Hair follicle dermal papilla cell (primary cell): ENCODE data around the gene CEACAM4. TPM values are rescaled to one million over a fixed set of nuclear protein-coding genes. Genes with fewer than 3 reads are reported as not detected.

Experiments used
- small RNA-seq: library from RNA; depleted of rRNA; stranded (forward); fragments of <200 nt; gene quantifications from one replicate; pipeline ENCODE3, GENCODE V24; 2012
- total RNA-seq: library from RNA; depleted of rRNA; stranded (reverse); fragments of >200 nt; gene quantifications from 2 replicates; pipeline ENCODE4 v1.2.3, GENCODE V29; 2012

CEACAM4 gene
- not detected in 2 replicates for total RNA-seq

DNA sequence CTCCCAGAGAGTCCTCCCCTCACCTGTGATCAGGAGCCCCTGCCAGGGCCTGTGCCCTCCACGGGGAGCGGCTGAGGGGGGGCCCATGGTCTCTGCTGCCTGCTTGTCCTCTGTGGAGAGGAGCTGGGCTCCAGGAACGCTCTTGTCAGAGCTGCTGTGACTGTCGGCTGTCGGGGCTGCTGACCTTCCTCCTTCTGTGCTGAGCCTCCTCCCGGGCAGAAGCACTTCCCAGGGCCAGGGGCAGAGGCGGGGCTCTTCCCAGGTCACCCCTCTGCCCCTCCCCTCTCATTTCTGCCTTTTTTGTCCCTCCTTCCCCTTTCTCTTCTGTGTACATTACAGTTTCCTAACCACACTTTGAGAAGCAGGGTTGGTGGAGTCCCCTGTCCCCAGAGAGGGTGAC, at the start of gene CEACAM4:
Gene CEACAM4, minus strand, starts transcription at position 198 of the 400 bp plus-strand sequence. Its CDS starts 111 bp downstream, at position 87.

GRCh38 chr19:41575998-41576397, 50.9 kb downstream of the CEACAM4 start, which contains the start of gene CEACAM21:
Gene CEACAM21, plus strand, starts transcription at chr19:41576166. Its CDS starts 109 bp downstream, at chr19:41576275.

Small RNA genes lying within 50 kb of the gene (small RNA-seq; reads per million reads assigned to genes)
- not detected for gene AC243960.4

Other genes starting within 250 kb of the CEACAM4 start
- 6.8 and 7.4 TPM in 2 replicates for gene EXOSC5, start 229.7 kb downstream of the CEACAM4 start, total RNA-seq
- gene BCKDHA, start 229.3 kb downstream of the CEACAM4 start, total RNA-seq = 24.5 and 26.4 TPM in 2 replicates
- gene B3GNT8, start 199.7 kb downstream of the CEACAM4 start, total RNA-seq = 5.8 TPM in 2 replicates
- 35.3 and 36.3 TPM in 2 replicates for gene DMAC2, start 187.2 kb downstream of the CEACAM4 start, total RNA-seq
- gene ERICH4, start 183.9 kb downstream of the CEACAM4 start, total RNA-seq = not detected in 2 replicates
- not detected in 2 replicates for gene CEACAM21, start 50.9 kb downstream of the CEACAM4 start, total RNA-seq
- not detected in 2 replicates for gene CEACAM7, start 61.2 kb upstream of the CEACAM4 start, total RNA-seq
- gene CEACAM5, start 81.6 kb upstream of the CEACAM4 start, total RNA-seq = not detected in 2 replicates
- not detected in 2 replicates for gene CEACAM6, start 128.5 kb upstream of the CEACAM4 start, total RNA-seq
- gene CEACAM3, start 169.5 kb upstream of the CEACAM4 start, total RNA-seq = not detected in 2 replicates
- not detected in 2 replicates for gene LYPD4, start 217.6 kb upstream of the CEACAM4 start, total RNA-seq
- not detected in 2 replicates for gene DMRTC2, start 218.0 kb upstream of the CEACAM4 start, total RNA-seq
- 446 and 467 TPM in 2 replicates for gene RPS19, start 233.2 kb upstream of the CEACAM4 start, total RNA-seq